Peyer's patch (tissue), 4 donors: ENCODE measurements around the gene MYH7B. TPM values are rescaled to one million over a fixed set of nuclear protein-coding genes. Genes with fewer than 3 reads are reported as not detected.

Experiments used
- DNase-seq, 3 donors: peaks; one replicate each; pipeline ENCODE4 v3.0.0-alpha.2; 2017 to 2019
- H3K27ac ChIP-seq, 4 donors: fragments of 200-600 bp; sonication (generic); one replicate each; pipeline ENCODE4 v1.5.1; 2016 to 2019
- H3K27me3 ChIP-seq, 2 donors: fragments of 200-600 bp; sonication (generic); one replicate each; pipeline ENCODE4 v1.5.1; 2019
- H3K36me3 ChIP-seq, 3 donors: fragments of 200-600 bp; sonication (generic); one replicate each; pipeline ENCODE4 v1.5.1; 2016 to 2019
- H3K4me1 ChIP-seq, 4 donors: fragments of 200-600 bp; sonication (generic); one replicate each; pipeline ENCODE4 v1.5.1; 2016 to 2019
- H3K4me3 ChIP-seq, 4 donors: fragments of 200-600 bp; sonication (generic); 1 replicate in 3 of 4; 2 replicates in 1 of 4; pipeline ENCODE4 v1.5.1; 2016 to 2019; ENCODE audit warnings: mild to moderate bottlenecking in 1 of 4
- H3K9me3 ChIP-seq, 4 donors: fragments of 200-600 bp; sonication (generic); one replicate each; pipeline ENCODE4 v1.5.1; 2016 to 2019; ENCODE audit warnings: mild to moderate bottlenecking in 1 of 4
- POLR2A ChIP-seq, 2 donors: fragments of 450-650 bp; IDR thresholded peaks; one replicate each; pipeline ENCODE4 v1.5.1; 2017; ENCODE audit warnings: antibody characterized with exemption in 2 of 2, mild to moderate bottlenecking in 2 of 2, moderate library complexity in 2 of 2
- total RNA-seq, 4 donors: library from RNA; depleted of rRNA; stranded (reverse); fragments of >200 nt; gene quantifications; one replicate each; pipeline ENCODE4 v1.1.0, GENCODE V29; 2016
- TF ChIP-seq, protein P1 (sequence below), 6 experiments: fragments of 450-650 bp in 4 of 6; fragments of 200-600 bp in 2 of 6; sonication (generic) in 1 of 6; IDR thresholded peaks; one replicate each; pipeline ENCODE4 v1.5.1; 2017 to 2019; ENCODE audit warnings: antibody characterized with exemption in 6 of 6, mild to moderate bottlenecking in 3 of 6, moderate library complexity in 1 of 6

MYH7B gene
- total RNA-seq, 4 donors from 2014 or later = 0.40 to 2.0 (median 1.4) TPM

DNA sequence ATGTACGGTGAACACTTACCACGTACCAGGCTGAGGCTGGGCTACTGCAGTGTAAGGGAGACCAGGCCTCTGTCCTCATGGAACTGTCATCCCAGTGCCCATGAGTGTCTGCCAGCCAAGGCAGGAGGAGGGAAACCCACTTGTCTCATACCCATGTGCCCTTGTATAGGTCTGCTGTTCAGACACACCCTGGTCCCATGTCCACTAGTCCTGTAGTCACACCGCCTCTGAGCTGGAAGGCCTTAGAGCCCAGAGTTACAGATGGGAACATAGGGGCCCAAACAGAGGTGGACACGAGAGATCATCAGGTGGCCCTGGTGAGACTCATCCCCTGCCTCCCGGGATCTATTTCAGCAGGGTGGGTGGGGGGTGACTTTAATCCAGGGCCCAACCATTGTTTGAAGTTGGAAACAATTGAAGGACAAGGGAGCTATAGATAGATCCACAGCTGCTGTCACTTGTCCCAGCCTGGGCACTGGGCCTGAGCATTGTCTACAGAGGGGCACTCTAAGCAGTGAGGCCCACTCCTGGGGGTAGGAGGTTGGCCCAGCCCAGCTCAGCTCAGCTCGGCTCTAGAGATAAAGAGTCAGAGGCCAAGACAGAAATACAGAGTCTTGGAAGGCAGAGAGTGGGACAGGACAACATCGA is 14.6 kb downstream of the MYH7B start:
- TF ChIP-seq POLR2A (IDR thresholded peaks at IDR 0.05) = no peak
- TF ChIP-seq, protein P1, sequence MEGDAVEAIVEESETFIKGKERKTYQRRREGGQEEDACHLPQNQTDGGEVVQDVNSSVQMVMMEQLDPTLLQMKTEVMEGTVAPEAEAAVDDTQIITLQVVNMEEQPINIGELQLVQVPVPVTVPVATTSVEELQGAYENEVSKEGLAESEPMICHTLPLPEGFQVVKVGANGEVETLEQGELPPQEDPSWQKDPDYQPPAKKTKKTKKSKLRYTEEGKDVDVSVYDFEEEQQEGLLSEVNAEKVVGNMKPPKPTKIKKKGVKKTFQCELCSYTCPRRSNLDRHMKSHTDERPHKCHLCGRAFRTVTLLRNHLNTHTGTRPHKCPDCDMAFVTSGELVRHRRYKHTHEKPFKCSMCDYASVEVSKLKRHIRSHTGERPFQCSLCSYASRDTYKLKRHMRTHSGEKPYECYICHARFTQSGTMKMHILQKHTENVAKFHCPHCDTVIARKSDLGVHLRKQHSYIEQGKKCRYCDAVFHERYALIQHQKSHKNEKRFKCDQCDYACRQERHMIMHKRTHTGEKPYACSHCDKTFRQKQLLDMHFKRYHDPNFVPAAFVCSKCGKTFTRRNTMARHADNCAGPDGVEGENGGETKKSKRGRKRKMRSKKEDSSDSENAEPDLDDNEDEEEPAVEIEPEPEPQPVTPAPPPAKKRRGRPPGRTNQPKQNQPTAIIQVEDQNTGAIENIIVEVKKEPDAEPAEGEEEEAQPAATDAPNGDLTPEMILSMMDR (IDR thresholded peaks at IDR 0.05) = no peak
- Histone ChIP-seq H3K4me3 (no peak overlapping the region), H3K27ac (no peak overlapping the region), H3K4me1 (no peaks in the 10 kb centered on the region), H3K36me3 (no peaks in the 10 kb centered on the region), H3K27me3 (no peaks in the 10 kb centered on the region), H3K9me3 (no peaks in the 10 kb centered on the region)
- no peak for DNase-seq

- Histone ChIP-seq H3K4me3 (no peak overlapping the region), H3K36me3 (no peaks in the 10 kb centered on the region), H3K9me3 (no peaks in the 10 kb centered on the region), H3K27me3 (no peaks in the 10 kb centered on the region), H3K4me1 (no peaks in the 10 kb centered on the region), H3K27ac (no peak overlapping the region)
- TF ChIP-seq POLR2A (IDR thresholded peaks at IDR 0.05) = no peak
- TF ChIP-seq, protein P1 (IDR thresholded peaks at IDR 0.05) = no peak
- no peak for DNase-seq
Observed at GRCh38 chr20:34970846-34971560, 15.3 kb downstream of the MYH7B start.

GRCh38 chr20:34971561-34972235 is 16.0 kb downstream of the MYH7B start:
- no peaks in the 10 kb centered on the region for H3K36me3 ChIP-seq
- no peaks in the 10 kb centered on the region for H3K27me3 ChIP-seq
- no peak for DNase-seq
- H3K4me3 ChIP-seq = no peak overlapping the region
- H3K27ac ChIP-seq = no peak overlapping the region
- no peaks in the 10 kb centered on the region for H3K4me1 ChIP-seq
- no peaks in the 10 kb centered on the region for H3K9me3 ChIP-seq
- TF ChIP-seq POLR2A (IDR thresholded peaks at IDR 0.05) = no peak
- TF ChIP-seq, protein P1 (IDR thresholded peaks at IDR 0.05) = no peak

- no peak for DNase-seq
- H3K27me3 ChIP-seq = no peaks in the 10 kb centered on the region
- TF ChIP-seq, protein P1 (IDR thresholded peaks at IDR 0.05) = no peak
- TF ChIP-seq POLR2A (IDR thresholded peaks at IDR 0.05) = no peak
- no peak overlapping the region for H3K4me3 ChIP-seq
- no peak overlapping the region for H3K27ac ChIP-seq
- no peaks in the 10 kb centered on the region for H3K4me1 ChIP-seq
- H3K36me3 ChIP-seq = no peaks in the 10 kb centered on the region
- H3K9me3 ChIP-seq = no peaks in the 10 kb centered on the region
Observed at GRCh38 chr20:34974246-34974645, 18.6 kb downstream of the MYH7B start.

DNA sequence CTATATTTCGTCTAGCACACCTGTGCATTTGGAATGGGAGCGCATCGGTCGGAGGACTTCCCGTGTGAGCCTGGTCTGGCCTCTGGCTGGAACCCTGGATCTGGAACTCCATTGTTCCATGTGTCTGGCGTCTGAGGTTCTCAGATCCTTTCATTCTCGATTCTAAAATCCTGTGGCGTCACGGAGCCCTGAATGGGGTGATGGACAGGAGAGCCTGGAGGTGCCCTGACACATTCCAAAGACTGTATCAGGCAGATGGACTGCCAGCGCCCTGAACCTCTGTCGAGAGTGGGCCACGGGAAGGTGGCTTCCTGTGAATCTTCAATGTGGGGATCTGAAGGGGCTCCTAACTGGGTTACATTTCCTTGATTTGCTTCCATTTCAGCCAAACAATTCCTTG is 20.6 kb downstream of the MYH7B start:
- no peak for DNase-seq
- H3K27ac ChIP-seq = no peak overlapping the region
- no peaks in the 10 kb centered on the region for H3K4me1 ChIP-seq
- TF ChIP-seq, protein P1 (IDR thresholded peaks at IDR 0.05) = no peak
- no peak for TF ChIP-seq POLR2A (IDR thresholded peaks at IDR 0.05)
- H3K27me3 ChIP-seq = no peaks in the 10 kb centered on the region
- no peak overlapping the region for H3K4me3 ChIP-seq
- no peaks in the 10 kb centered on the region for H3K9me3 ChIP-seq
- no peaks in the 10 kb centered on the region for H3K36me3 ChIP-seq
